MM.1S (cell line): ENCODE results near the gene GCNT2.

Experiments
- EZH2phosphoT487 ChIP-seq: fragments of 300-600 bp; sonication (generic); IDR thresholded peaks from 2 replicates; pipeline ENCODE4 v1.6.1; 2018; ENCODE audit warnings: antibody characterized with exemption, low read length
- TF ChIP-seq, protein P1 (sequence below): fragments of 300-600 bp; sonication (generic); IDR thresholded peaks from 2 replicates; pipeline ENCODE4 v1.5.1; 2016; ENCODE audit warnings: antibody characterized with exemption, low read length, mixed read lengths

DNA sequence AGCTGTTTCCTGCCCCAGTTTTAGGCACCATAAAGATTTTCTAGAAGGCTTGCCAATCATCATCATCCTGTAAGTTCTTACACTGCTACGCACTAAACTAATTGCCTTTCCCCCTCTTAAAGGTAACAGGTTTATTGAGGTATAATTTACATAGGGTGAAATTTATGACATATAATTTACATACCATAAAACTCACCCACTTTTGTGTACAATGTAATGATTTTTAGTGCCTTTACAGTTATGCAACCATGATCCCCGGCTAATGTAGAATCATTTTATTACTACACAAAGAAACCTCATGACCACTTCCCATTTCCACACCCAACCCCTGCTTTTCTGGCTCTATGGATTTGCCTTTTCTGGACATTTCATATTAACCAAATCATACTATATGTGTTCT, 21.1 kb downstream of the GCNT2 start:
- TF ChIP-seq, protein P1, sequence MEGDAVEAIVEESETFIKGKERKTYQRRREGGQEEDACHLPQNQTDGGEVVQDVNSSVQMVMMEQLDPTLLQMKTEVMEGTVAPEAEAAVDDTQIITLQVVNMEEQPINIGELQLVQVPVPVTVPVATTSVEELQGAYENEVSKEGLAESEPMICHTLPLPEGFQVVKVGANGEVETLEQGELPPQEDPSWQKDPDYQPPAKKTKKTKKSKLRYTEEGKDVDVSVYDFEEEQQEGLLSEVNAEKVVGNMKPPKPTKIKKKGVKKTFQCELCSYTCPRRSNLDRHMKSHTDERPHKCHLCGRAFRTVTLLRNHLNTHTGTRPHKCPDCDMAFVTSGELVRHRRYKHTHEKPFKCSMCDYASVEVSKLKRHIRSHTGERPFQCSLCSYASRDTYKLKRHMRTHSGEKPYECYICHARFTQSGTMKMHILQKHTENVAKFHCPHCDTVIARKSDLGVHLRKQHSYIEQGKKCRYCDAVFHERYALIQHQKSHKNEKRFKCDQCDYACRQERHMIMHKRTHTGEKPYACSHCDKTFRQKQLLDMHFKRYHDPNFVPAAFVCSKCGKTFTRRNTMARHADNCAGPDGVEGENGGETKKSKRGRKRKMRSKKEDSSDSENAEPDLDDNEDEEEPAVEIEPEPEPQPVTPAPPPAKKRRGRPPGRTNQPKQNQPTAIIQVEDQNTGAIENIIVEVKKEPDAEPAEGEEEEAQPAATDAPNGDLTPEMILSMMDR, result no peak
- no peak for TF ChIP-seq EZH2phosphoT487
